ENCODE measurements around the gene GPR173.

GPR173 gene

DNA sequence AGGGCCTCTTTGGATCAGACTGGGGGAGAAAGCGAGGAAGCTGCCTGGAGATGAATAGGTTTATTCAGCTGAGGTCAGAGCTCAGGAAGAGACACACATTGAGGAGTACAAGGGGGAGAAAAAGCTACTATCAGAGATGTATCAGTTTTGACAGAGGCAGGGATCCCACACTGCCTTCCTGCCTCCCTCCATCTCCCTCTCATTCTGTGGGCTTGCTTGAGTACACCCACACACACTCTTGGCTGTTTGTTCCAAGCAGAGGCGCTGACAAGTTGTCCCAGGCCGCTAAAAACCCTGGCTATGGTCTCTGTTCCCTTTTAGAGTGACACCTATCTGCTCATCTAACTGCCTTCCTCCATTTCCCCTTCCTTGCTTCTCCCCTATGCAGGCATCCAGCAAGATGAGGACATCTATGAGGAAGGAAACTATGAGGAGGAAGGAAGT lies 38.8 kb downstream of the GPR173 start:
- H3K79me2 ChIP-seq (ENCODE audit: insufficient read depth, low read length) = peaks cover 14% of the 10 kb centered on the region; the same call in 1 of the 2 replicates
- TF ChIP-seq, protein P1, sequence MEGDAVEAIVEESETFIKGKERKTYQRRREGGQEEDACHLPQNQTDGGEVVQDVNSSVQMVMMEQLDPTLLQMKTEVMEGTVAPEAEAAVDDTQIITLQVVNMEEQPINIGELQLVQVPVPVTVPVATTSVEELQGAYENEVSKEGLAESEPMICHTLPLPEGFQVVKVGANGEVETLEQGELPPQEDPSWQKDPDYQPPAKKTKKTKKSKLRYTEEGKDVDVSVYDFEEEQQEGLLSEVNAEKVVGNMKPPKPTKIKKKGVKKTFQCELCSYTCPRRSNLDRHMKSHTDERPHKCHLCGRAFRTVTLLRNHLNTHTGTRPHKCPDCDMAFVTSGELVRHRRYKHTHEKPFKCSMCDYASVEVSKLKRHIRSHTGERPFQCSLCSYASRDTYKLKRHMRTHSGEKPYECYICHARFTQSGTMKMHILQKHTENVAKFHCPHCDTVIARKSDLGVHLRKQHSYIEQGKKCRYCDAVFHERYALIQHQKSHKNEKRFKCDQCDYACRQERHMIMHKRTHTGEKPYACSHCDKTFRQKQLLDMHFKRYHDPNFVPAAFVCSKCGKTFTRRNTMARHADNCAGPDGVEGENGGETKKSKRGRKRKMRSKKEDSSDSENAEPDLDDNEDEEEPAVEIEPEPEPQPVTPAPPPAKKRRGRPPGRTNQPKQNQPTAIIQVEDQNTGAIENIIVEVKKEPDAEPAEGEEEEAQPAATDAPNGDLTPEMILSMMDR (IDR thresholded peaks at IDR 0.05; ENCODE audit: insufficient read depth, low read length, poor library complexity, severe bottlenecking) = no peak
- no peak for TF ChIP-seq EZH2phosphoT487 (conservative IDR thresholded peaks at IDR 0.05; ENCODE audit: low read length)
- no peak overlapping the region for H3K4me2 ChIP-seq (ENCODE audit: low read depth, low read length, poor library complexity, severe bottlenecking)
- H3K27ac ChIP-seq (ENCODE audit: low read depth, low read length) = no peak overlapping the region
- no peaks in the 10 kb centered on the region for H3K36me3 ChIP-seq (ENCODE audit: low read length)
- no peaks in the 10 kb centered on the region for H3K27me3 ChIP-seq (ENCODE audit: low read length)
- H3K9me2 ChIP-seq (replicated peaks; ENCODE audit: insufficient read depth, low read length) = no peaks in the 10 kb centered on the region
- H3F3A ChIP-seq (ENCODE audit: insufficient read depth) = no peaks in the 10 kb centered on the region
- no peaks in the 10 kb centered on the region for H3K9me3 ChIP-seq (ENCODE audit: insufficient read depth, low read length)
- H2AFZ ChIP-seq (ENCODE audit: low read depth, low read length, severe bottlenecking) = no peak overlapping the region
- no peak overlapping the region for H3K4me3 ChIP-seq (ENCODE audit: insufficient read depth, low read length, poor library complexity, severe bottlenecking)
- no peak overlapping the region for H3K9ac ChIP-seq (ENCODE audit: low read length)
- no peaks in the 10 kb centered on the region for H4K20me1 ChIP-seq (ENCODE audit: low read depth, low read length)

DNA sequence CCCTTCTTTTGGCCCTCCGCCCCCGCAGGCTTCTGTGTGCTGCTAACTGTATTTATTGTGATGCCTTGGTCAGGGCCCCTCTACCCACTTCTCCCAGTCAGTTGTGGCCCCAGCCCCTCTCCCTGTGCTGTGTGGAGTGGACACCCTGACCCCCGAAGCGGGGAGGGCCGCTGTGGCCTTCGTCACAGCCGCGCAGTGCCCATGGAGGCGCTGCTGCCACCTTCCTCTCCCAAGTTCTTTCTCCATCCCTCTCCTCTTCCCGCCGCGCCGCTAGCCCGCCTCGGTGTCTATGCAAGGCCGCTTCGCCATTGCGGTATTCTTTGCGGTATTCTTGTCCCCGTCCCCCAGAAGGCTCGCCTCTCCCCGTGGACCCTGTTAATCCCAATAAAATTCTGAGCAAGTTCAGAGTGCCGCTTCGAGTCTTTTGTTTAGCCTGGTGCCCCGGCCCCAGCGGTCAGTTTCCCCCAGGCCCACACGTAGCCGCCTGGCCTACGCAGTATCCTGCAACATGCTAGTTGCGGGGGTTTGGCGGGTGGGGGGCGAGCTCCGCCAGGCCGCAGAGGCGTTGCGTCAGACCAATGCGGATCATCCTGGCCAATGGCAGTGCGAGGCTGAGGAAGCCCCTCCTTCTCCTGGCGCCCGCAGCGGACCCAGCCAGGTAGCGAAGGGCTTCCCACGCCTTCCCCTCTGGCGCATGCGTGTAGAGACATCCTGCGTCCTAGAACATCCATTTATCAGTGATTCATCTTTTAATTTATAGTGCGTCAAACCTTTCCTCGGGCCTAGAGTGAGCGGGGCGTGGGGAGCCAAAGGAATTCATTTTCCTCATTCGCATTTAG lies 39.8 kb downstream of the GPR173 start:
- TF ChIP-seq EZH2phosphoT487 (conservative IDR thresholded peaks at IDR 0.05; ENCODE audit: low read length) = no peak
- TF ChIP-seq, protein P1 (IDR thresholded peaks at IDR 0.05; ENCODE audit: insufficient read depth, low read length, poor library complexity, severe bottlenecking) = no peak
- Histone ChIP-seq H2AFZ (ENCODE audit: low read depth, low read length, severe bottlenecking) (no peak overlapping the region), H3K79me2 (ENCODE audit: insufficient read depth, low read length) (0 out of 2 replicates have a peak, but pooled peaks cover 5% of the 10 kb centered on the region), H3F3A (ENCODE audit: insufficient read depth) (peaks cover under 1% of the 10 kb centered on the region; the same call in 1 of the 2 replicates), H3K36me3 (ENCODE audit: low read length) (no peaks in the 10 kb centered on the region), H3K9me2 (replicated peaks; ENCODE audit: insufficient read depth, low read length) (no peaks in the 10 kb centered on the region), H3K9ac (ENCODE audit: low read length) (no peak overlapping the region), H3K27me3 (ENCODE audit: low read length) (no peaks in the 10 kb centered on the region), H3K27ac (ENCODE audit: low read depth, low read length) (no peak overlapping the region), H4K20me1 (ENCODE audit: low read depth, low read length) (no peaks in the 10 kb centered on the region), H3K4me3 (ENCODE audit: insufficient read depth, low read length, poor library complexity, severe bottlenecking) (no peak overlapping the region), H3K9me3 (ENCODE audit: insufficient read depth, low read length) (no peaks in the 10 kb centered on the region), H3K4me2 (ENCODE audit: low read depth, low read length, poor library complexity, severe bottlenecking) (peak overlapping the region; percentile 24)

DNA sequence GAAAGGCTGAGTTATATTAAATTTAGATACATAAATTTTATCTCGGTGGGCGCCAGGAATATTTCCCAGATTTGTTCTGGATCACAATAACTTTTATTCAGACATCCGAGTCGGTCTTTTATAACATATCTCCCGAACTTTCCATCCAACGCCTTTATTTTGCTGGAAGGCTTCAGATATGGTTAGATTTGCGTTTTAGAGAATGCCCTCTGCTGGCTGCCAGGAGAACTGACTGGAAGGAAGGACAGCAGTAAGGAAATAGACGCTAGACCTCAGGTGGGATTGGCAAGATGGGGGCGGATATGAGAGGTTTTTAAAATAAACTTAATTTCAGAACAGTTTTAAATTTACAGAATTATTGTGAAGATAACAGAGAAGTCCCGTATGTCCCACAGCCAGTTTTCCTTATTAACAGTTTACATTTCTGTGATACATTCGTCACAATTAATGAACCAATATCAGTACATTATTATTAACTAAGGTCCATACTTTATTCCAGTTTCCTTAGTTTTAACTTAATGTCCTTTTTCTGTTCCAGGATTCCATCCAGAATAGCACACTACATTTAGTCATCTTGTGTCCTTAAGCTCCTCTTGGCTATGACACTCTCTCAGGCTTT lies 40.7 kb downstream of the GPR173 start:
- peak overlapping the region; percentile 24 for H3K4me2 ChIP-seq (ENCODE audit: low read depth, low read length, poor library complexity, severe bottlenecking)
- no peaks in the 10 kb centered on the region for H3K36me3 ChIP-seq (ENCODE audit: low read length)
- no peaks in the 10 kb centered on the region for H4K20me1 ChIP-seq (ENCODE audit: low read depth, low read length)
- TF ChIP-seq EZH2phosphoT487 (conservative IDR thresholded peaks at IDR 0.05; ENCODE audit: low read length) = no peak
- TF ChIP-seq, protein P1 (IDR thresholded peaks at IDR 0.05; ENCODE audit: insufficient read depth, low read length, poor library complexity, severe bottlenecking) = peak; percentile 52
- H3F3A ChIP-seq (ENCODE audit: insufficient read depth) = peaks cover 4% of the 10 kb centered on the region
- 0 out of 2 replicates have a peak, but pooled peaks cover 1% of the 10 kb centered on the region for H3K79me2 ChIP-seq (ENCODE audit: insufficient read depth, low read length)
- H3K9me3 ChIP-seq (ENCODE audit: insufficient read depth, low read length) = no peaks in the 10 kb centered on the region
- H3K27ac ChIP-seq (ENCODE audit: low read depth, low read length) = no peak overlapping the region
- H3K4me3 ChIP-seq (ENCODE audit: insufficient read depth, low read length, poor library complexity, severe bottlenecking) = no peak overlapping the region
- no peak overlapping the region for H3K9ac ChIP-seq (ENCODE audit: low read length)
- H2AFZ ChIP-seq (ENCODE audit: low read depth, low read length, severe bottlenecking) = no peak overlapping the region
- no peaks in the 10 kb centered on the region for H3K27me3 ChIP-seq (ENCODE audit: low read length)
- no peaks in the 10 kb centered on the region for H3K9me2 ChIP-seq (replicated peaks; ENCODE audit: insufficient read depth, low read length)

All from SU-DHL-6 (cell line).